Keratinocyte (primary cell): Measurements from ENCODE around the gene SPTLC2. TPM values are rescaled to one million over a fixed set of nuclear protein-coding genes. Genes with fewer than 3 reads are reported as not detected.
A peak's percentile ranks its signal among the peaks of the same experiment; 100 is the strongest.

ENCODE experiments used
- DNase-seq: peaks from one replicate; pipeline ENCODE4 v3.0.0-alpha.2; 2011; ENCODE audit warnings: low read depth, missing footprints, low spot score
- FAIRE-seq: peaks from 2 replicates; lab custom pipeline; 2011; peaks lifted over from hg19 to GRCh38; lab: Jason Lieb, UNC
- H2AFZ ChIP-seq: 2 replicates; pipeline ENCODE4 v1.6.0; 2012; ENCODE audit warnings: low read length, control low read depth, inconsistent platforms; ENCODE audit not compliant: control insufficient read depth
- H3K27ac ChIP-seq: 2 replicates; pipeline ENCODE4 v1.5.1; 2011; ENCODE audit warnings: low read length; ENCODE audit not compliant: control insufficient read depth, insufficient read depth
- H3K27me3 ChIP-seq: 3 replicates; pipeline ENCODE4 v1.6.0; 2011; ENCODE audit warnings: low read length; ENCODE audit not compliant: control insufficient read depth, insufficient read depth; ENCODE audit errors: extremely low read depth
- H3K36me3 ChIP-seq, 2 experiments: 2 replicates in 1 of 2; 3 replicates in 1 of 2; pipeline ENCODE4 v1.5.1; 2011; ENCODE audit warnings: low read length in 2 of 2, mild to moderate bottlenecking in 1 of 2; ENCODE audit not compliant: control insufficient read depth in 2 of 2, insufficient read depth in 2 of 2; ENCODE audit errors: extremely low read depth in 1 of 2
- H3K4me1 ChIP-seq: 3 replicates; pipeline ENCODE4 v1.5.1; 2011; ENCODE audit warnings: low read length; ENCODE audit not compliant: control insufficient read depth, insufficient read depth; ENCODE audit errors: extremely low read depth
- H3K4me2 ChIP-seq: 3 replicates; pipeline ENCODE4 v1.6.0; 2011; ENCODE audit warnings: low read depth, low read length; ENCODE audit not compliant: control insufficient read depth, insufficient read depth; ENCODE audit errors: extremely low read depth
- H3K4me3 ChIP-seq, 3 experiments: fragments of 200-600 bp in 1 of 3; sonication (generic) in 1 of 3; 2 replicates in 2 of 3; 3 replicates in 1 of 3; pipeline ENCODE4 v1.5.1; 2011 to 2016; ENCODE audit warnings: low read length in 3 of 3, mild to moderate bottlenecking in 3 of 3, control low read depth in 2 of 3, inconsistent platforms in 1 of 3, low read depth in 1 of 3, mixed read lengths in 1 of 3, mixed run types in 1 of 3, moderate library complexity in 1 of 3; ENCODE audit not compliant: control insufficient read depth in 2 of 3, insufficient read depth in 2 of 3; ENCODE audit errors: extremely low read depth in 1 of 3
- H3K79me2 ChIP-seq: 2 replicates; pipeline ENCODE4 v1.6.0; 2012; ENCODE audit warnings: low read length; ENCODE audit not compliant: control insufficient read depth, insufficient read depth
- H3K9ac ChIP-seq: 3 replicates; pipeline ENCODE4 v1.6.0; 2011; ENCODE audit warnings: low read length; ENCODE audit not compliant: control insufficient read depth, insufficient read depth; ENCODE audit errors: extremely low read depth
- H3K9me1 ChIP-seq: 3 replicates; pipeline ENCODE4 v1.6.0; 2011; ENCODE audit warnings: low read length; ENCODE audit not compliant: control insufficient read depth, insufficient read depth; ENCODE audit errors: extremely low read depth
- H3K9me3 ChIP-seq: 2 replicates; pipeline ENCODE4 v1.5.1; 2012; ENCODE audit warnings: low read depth, low read length; ENCODE audit not compliant: control insufficient read depth
- H4K20me1 ChIP-seq: 3 replicates; pipeline ENCODE4 v1.6.0; 2011; ENCODE audit warnings: low read length; ENCODE audit not compliant: control insufficient read depth, insufficient read depth; ENCODE audit errors: extremely low read depth
- CTCF ChIP-seq, 3 experiments: IDR thresholded peaks in 1 of 3; conservative IDR thresholded peaks in 1 of 3; optimal IDR thresholded peaks in 1 of 3; 2 replicates in 2 of 3; 3 replicates in 1 of 3; pipeline versions ENCODE3 to v1.5.1; 2011; ENCODE audit warnings: low read length in 3 of 3, mild to moderate bottlenecking in 3 of 3, moderate library complexity in 2 of 3, control low read depth in 1 of 3, inconsistent platforms in 1 of 3; ENCODE audit not compliant: insufficient read depth in 2 of 3; ENCODE audit errors: extremely low read depth in 1 of 3
- EZH2 ChIP-seq: IDR thresholded peaks from one replicate; pipeline ENCODE4 v1.6.1; 2012; ENCODE audit warnings: inconsistent platforms, mild to moderate bottlenecking, low read length, moderate library complexity
- dilution Hi-C: fragments of 300-500 bp; cut with MboI; formaldehyde crosslinking; loops from one replicate; pipeline ENCODE4 v1.7.0; 2020; ENCODE audit warnings: low sequenced_read_pairs; ENCODE audit not compliant: extremely low pct_ligation_motif_present
- polyA plus RNA-seq, 5 experiments: library from polyadenylated mRNA; depleted of rRNA in 3 of 5; stranded (reverse) in 3 of 5; stranded (forward) in 1 of 5; unstranded in 1 of 5; fragments of >200 nt; gene quantifications; 1 replicate in 1 of 5; 2 replicates in 3 of 5; 3 replicates in 1 of 5; pipeline versions ENCODE4 v1.2.1 to v1.2.3, GENCODE V29; 2011 to 2012; ENCODE audit warnings: missing spikeins in 2 of 5, low read depth in 1 of 5, low replicate concordance in 1 of 5

The SPTLC2 gene
- polyA plus RNA-seq, 1 donor (not counting 4 experiments of a cell fraction or from before 2014, with no cell fraction given) = 46.8 TPM

- peaks cover 21% of the 10 kb centered on the region for H3K4me1 ChIP-seq
- DNase-seq = no peak
- H3K9ac ChIP-seq = no peak overlapping the region
- H3K9me1 ChIP-seq = no peaks in the 10 kb centered on the region
- peaks cover 2% of the 10 kb centered on the region for H4K20me1 ChIP-seq
- H3K9me3 ChIP-seq = no peaks in the 10 kb centered on the region
- H3K4me3 ChIP-seq = no peak overlapping the region
- H2AFZ ChIP-seq = no peak overlapping the region
- H3K27ac ChIP-seq = peak overlapping the region; percentile 16
- peaks cover 0 to 4% of the 10 kb centered on the region in 2 experiments for H3K36me3 ChIP-seq
- no peaks in the 10 kb centered on the region for H3K27me3 ChIP-seq
- TF ChIP-seq EZH2 (no peak), CTCF (optimal IDR thresholded peaks at IDR 0.05 in 1 of 3, IDR thresholded peaks at IDR 0.05 in 1 of 3, conservative IDR thresholded peaks at IDR 0.05 in 1 of 3; ENCODE audit: extremely low read depth in 1 of 3, insufficient read depth in 2 of 3, low read length in 3 of 3) (no peak)
- H3K4me2 ChIP-seq = peak overlapping the region; percentile 45
- FAIRE-seq = peak; percentile 46
- peaks cover 71% of the 10 kb centered on the region for H3K79me2 ChIP-seq
- dilution Hi-C loops = no loop called here
These were observed 3.2 kb downstream of the SPTLC2 start for GRCh38 chr14:77613201-77613600.

GRCh38 chr14:77612011-77612620, 4.3 kb downstream of the SPTLC2 start:
- dilution Hi-C loops = no loop called here
- Histone ChIP-seq H2AFZ (no peak overlapping the region), H3K9me3 (no peaks in the 10 kb centered on the region), H3K9ac (no peak overlapping the region), H3K36me3 (peaks cover 0 to 4% of the 10 kb centered on the region in 2 experiments), H3K79me2 (peaks cover 82% of the 10 kb centered on the region), H3K4me2 (peak overlapping the region; percentile 45), H3K9me1 (peaks cover 3% of the 10 kb centered on the region), H3K4me3 (no peak overlapping the region), H3K27ac (peak overlapping the region; percentile 11), H3K4me1 (peaks cover 21% of the 10 kb centered on the region), H3K27me3 (no peaks in the 10 kb centered on the region), H4K20me1 (peaks cover 5% of the 10 kb centered on the region)
- DNase-seq = no peak
- TF ChIP-seq CTCF (optimal IDR thresholded peaks at IDR 0.05 in 1 of 3, IDR thresholded peaks at IDR 0.05 in 1 of 3, conservative IDR thresholded peaks at IDR 0.05 in 1 of 3; ENCODE audit: extremely low read depth in 1 of 3, insufficient read depth in 2 of 3, low read length in 3 of 3) (no peak), EZH2 (no peak)
- no peak for FAIRE-seq
